Smooth muscle cell (in vitro differentiated cells): ENCODE results near the gene CABP7. TPM values are rescaled to one million over a fixed set of nuclear protein-coding genes. Genes with fewer than 3 reads are reported as not detected.

Experiments
- DNase-seq: peaks from one replicate; lab custom pipeline; 2025; ENCODE audit not compliant: unreplicated experiment; lab: John Stamatoyannopoulos, UW
- H2AFZ ChIP-seq: fragments of 200-600 bp; sonication (generic); 2 replicates; pipeline ENCODE4 v1.6.0; 2016; ENCODE audit warnings: antibody characterized with exemption, low read depth, mild to moderate bottlenecking
- H3F3A ChIP-seq: fragments of 200-600 bp; sonication (generic); 2 replicates; pipeline ENCODE4 v1.6.0; 2017; ENCODE audit warnings: antibody characterized with exemption, low read depth
- H3K27ac ChIP-seq: fragments of 200-600 bp; sonication (generic); 2 replicates; pipeline ENCODE4 v1.5.1; 2016; ENCODE audit warnings: low read depth, mild to moderate bottlenecking
- H3K27me3 ChIP-seq: fragments of 200-600 bp; sonication (generic); 2 replicates; pipeline ENCODE4 v1.6.1; 2016; ENCODE audit warnings: low read depth, mild to moderate bottlenecking
- H3K36me3 ChIP-seq: fragments of 200-600 bp; sonication (generic); 2 replicates; pipeline ENCODE4 v1.5.1; 2016; ENCODE audit warnings: low read depth
- H3K4me1 ChIP-seq: fragments of 200-600 bp; sonication (generic); 2 replicates; pipeline ENCODE4 v1.5.1; 2016; ENCODE audit warnings: low read depth
- H3K4me2 ChIP-seq: fragments of 200-600 bp; sonication (generic); 2 replicates; pipeline ENCODE4 v1.6.0; 2016; ENCODE audit warnings: mild to moderate bottlenecking
- H3K4me3 ChIP-seq: fragments of 200-600 bp; sonication (generic); 2 replicates; pipeline ENCODE4 v1.5.1; 2016; ENCODE audit warnings: mild to moderate bottlenecking
- H3K79me2 ChIP-seq: fragments of 200-600 bp; sonication (generic); 2 replicates; pipeline ENCODE4 v1.6.0; 2016; ENCODE audit warnings: low read depth, mild to moderate bottlenecking
- H3K9ac ChIP-seq: fragments of 200-600 bp; sonication (generic); 2 replicates; pipeline ENCODE4 v1.6.0; 2016; ENCODE audit warnings: low read depth
- H3K9me3 ChIP-seq: fragments of 200-600 bp; sonication (generic); replicated peaks from 2 replicates; pipeline ENCODE4 v1.5.1; 2016; ENCODE audit warnings: low read depth
- H4K20me1 ChIP-seq: fragments of 200-600 bp; sonication (generic); 2 replicates; pipeline ENCODE4 v1.6.0; 2016; ENCODE audit warnings: low read depth
- WGBS: methylation state at CpG from one replicate; pipeline ENCODE4 v1.1.7; 2016; ENCODE audit warnings: low lambda C conversion rate; 5-methylcytosine and 5-hydroxymethylcytosine counted together
- polyA plus RNA-seq: library from polyadenylated mRNA; unstranded; fragments of >200 nt; fragmentation: Nextera tagmentation; extraction: Ambion mirVana; gene quantifications from 2 replicates; pipeline ENCODE4 v1.2.1, GENCODE V29; 2016
- total RNA-seq: library from RNA; depleted of rRNA; stranded (reverse); fragments of >200 nt; gene quantifications from 2 replicates; pipeline ENCODE4 v1.2.3, GENCODE V29; 2014
- TF ChIP-seq, protein P1 (sequence below): fragments of 200-600 bp; sonication (generic); IDR thresholded peaks from 2 replicates; pipeline ENCODE4 v1.5.1; 2017; ENCODE audit warnings: borderline replicate concordance, mild to moderate bottlenecking, antibody characterized with exemption; ENCODE audit not compliant: insufficient read depth, poor library complexity, severe bottlenecking

Gene CABP7
- not detected in 2 replicates for total RNA-seq
- polyA plus RNA-seq = 0.12 TPM in 1 of 2 replicates, not detected in the other

DNA sequence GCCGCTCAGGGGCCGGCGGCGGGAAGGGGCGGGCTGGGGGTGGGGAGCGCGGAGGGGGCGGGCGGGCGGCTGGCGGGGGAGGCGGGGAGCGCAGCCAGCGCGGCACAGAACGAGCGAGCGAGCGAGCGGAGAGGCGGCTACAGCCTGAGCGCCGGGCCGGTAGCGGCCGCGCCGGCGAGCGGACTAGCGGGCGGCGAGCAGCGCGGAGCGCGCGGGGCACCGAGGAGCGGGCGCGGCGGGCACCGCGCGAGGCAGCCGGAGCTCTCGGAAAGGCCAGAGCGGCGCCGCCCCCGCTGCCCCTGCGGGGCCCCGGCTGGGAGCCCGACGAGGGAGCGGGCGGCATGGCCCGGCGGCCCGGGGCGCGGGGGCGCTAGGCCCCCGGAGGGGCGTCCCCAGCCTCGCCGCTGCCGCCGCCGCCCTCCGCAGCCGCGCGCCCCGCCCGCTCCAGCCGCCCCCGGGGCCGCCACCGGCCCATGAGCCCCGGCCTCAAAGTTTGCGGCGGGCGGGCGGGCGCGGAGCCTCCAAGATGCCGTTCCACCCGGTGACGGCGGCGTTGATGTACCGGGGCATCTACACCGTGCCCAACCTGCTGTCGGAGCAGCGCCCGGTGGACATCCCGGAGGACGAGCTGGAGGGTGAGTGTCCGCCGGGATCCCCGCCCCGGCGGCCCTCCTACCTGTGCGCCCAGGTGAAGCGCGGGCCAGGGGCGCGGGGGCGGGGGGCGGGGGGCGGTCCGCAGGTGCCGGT is at the start of gene CABP7:
Gene CABP7 (plus strand): TSS at position 105 of the 747 bp plus-strand sequence. CDS start 422 bp downstream, at position 527.
- Histone ChIP-seq H2AFZ (no peak within 1 kb of the TSS), H3K36me3 (no peaks in the 10 kb centered on the region), H3K27me3 (peaks cover 62% of the 10 kb centered on the region), H3K27ac (no peak within 1 kb of the TSS), H3K79me2 (no peaks in the 10 kb centered on the region), H3K4me3 (peak within 1 kb of the TSS; percentile 28), H3K4me2 (peak within 1 kb of the TSS; percentile 74), H3K9me3 (no peaks in the 10 kb centered on the region), H3K9ac (no peak within 1 kb of the TSS), H4K20me1 (no peaks in the 10 kb centered on the region), H3K4me1 (peaks cover 3% of the 10 kb centered on the region), H3F3A (no peaks in the 10 kb centered on the region)
- 2% methylated on average over 31 of the region's 115 CpGs for WGBS
- TF ChIP-seq, protein P1, sequence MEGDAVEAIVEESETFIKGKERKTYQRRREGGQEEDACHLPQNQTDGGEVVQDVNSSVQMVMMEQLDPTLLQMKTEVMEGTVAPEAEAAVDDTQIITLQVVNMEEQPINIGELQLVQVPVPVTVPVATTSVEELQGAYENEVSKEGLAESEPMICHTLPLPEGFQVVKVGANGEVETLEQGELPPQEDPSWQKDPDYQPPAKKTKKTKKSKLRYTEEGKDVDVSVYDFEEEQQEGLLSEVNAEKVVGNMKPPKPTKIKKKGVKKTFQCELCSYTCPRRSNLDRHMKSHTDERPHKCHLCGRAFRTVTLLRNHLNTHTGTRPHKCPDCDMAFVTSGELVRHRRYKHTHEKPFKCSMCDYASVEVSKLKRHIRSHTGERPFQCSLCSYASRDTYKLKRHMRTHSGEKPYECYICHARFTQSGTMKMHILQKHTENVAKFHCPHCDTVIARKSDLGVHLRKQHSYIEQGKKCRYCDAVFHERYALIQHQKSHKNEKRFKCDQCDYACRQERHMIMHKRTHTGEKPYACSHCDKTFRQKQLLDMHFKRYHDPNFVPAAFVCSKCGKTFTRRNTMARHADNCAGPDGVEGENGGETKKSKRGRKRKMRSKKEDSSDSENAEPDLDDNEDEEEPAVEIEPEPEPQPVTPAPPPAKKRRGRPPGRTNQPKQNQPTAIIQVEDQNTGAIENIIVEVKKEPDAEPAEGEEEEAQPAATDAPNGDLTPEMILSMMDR = no peak
- DNase-seq = no peak

DNA sequence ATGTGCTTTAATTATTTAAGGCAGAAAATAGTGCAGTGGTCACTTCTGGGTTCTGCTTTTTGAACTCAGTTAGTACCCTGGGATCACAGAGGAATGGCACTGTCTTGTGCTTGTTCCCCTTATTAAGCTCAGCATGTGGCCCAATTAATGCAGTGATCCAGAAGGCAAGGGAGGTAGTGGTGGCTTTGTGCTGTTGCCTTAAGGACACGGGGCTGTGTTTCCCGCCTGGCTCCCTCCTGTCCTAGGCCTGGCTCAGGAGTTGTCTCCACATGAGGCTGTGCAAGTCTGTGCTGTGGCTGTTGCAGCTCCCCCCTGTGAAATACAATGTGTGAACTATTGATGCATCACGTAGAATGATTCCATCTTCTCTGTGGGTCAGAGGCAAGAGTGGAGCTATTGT is 49.2 kb upstream of the CABP7 start:
- Histone ChIP-seq H3K9me3 (no peaks in the 10 kb centered on the region), H4K20me1 (no peaks in the 10 kb centered on the region), H3K36me3 (no peaks in the 10 kb centered on the region), H3K4me2 (no peak overlapping the region), H3K4me1 (no peaks in the 10 kb centered on the region), H3K27me3 (no peaks in the 10 kb centered on the region), H3F3A (no peaks in the 10 kb centered on the region), H2AFZ (no peak overlapping the region), H3K27ac (no peak overlapping the region), H3K79me2 (no peaks in the 10 kb centered on the region), H3K9ac (no peak overlapping the region), H3K4me3 (no peak overlapping the region)
- no peak for DNase-seq
- WGBS = 88% methylated on average over 3 of the region's 3 CpGs
- TF ChIP-seq, protein P1 = no peak

DNA sequence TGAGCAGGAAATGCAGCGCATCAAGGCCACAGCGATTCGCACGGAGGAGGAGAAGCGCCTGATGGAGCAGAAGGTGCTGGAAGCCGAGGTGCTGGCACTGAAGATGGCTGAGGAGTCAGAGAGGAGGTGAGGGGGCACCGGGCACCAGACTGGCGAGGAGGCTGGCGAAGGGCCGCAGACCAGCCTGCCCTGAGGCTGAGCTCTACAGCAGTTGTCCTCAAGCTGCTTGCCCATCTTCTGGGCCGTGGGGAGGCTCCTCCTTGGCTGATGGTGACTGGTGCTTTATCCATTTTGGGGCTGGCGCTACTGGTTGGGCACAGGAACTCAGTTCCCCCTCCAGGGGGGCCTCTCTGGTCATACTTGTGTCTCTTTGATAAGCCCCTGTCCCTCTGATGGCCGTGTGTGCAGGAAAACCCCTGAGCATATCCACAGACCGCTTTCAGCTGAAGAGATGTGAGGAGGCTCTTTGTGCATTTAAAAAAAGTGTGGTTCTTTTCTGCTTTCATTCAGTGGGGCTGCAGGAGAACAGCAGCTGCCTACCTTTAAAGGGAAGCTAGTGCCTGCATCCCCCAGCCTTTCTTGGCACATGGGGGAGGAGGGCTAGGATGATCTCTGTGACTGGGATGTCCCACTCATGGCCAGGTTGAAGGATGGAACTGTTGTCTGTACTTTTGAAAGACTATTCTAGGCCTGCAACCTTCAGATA is 46.3 kb upstream of the CABP7 start:
- Histone ChIP-seq H3K9ac (no peak overlapping the region), H3K4me1 (no peaks in the 10 kb centered on the region), H3K36me3 (peaks cover 9% of the 10 kb centered on the region), H3K79me2 (no peaks in the 10 kb centered on the region), H3F3A (no peaks in the 10 kb centered on the region), H3K4me3 (no peak overlapping the region), H3K9me3 (no peaks in the 10 kb centered on the region), H2AFZ (no peak overlapping the region), H4K20me1 (no peaks in the 10 kb centered on the region), H3K4me2 (no peak overlapping the region), H3K27me3 (no peaks in the 10 kb centered on the region), H3K27ac (no peak overlapping the region)
- 98% methylated on average over 14 of the region's 14 CpGs for WGBS
- TF ChIP-seq, protein P1 = no peak
- DNase-seq = no peak
